ENCODE results near the gene GMPPA. TPM values are rescaled to one million over a fixed set of nuclear protein-coding genes. Genes with fewer than 3 reads are reported as not detected.

Gene GMPPA
- total and polyA plus RNA-seq, 2 experiments from 2014 or later, result 67.8 to 76.5 TPM

- H3K4me1 ChIP-seq (ENCODE audit: insufficient read depth), result peaks cover 5% of the 10 kb centered on the region
- H3K4me3 ChIP-seq, result no peak overlapping the region
- no peaks in the 10 kb centered on the region for H3K79me2 ChIP-seq
- no peak for TF ChIP-seq EZH2 (IDR thresholded peaks at IDR 0.05; ENCODE audit: borderline replicate concordance)
- TF ChIP-seq, protein P1, sequence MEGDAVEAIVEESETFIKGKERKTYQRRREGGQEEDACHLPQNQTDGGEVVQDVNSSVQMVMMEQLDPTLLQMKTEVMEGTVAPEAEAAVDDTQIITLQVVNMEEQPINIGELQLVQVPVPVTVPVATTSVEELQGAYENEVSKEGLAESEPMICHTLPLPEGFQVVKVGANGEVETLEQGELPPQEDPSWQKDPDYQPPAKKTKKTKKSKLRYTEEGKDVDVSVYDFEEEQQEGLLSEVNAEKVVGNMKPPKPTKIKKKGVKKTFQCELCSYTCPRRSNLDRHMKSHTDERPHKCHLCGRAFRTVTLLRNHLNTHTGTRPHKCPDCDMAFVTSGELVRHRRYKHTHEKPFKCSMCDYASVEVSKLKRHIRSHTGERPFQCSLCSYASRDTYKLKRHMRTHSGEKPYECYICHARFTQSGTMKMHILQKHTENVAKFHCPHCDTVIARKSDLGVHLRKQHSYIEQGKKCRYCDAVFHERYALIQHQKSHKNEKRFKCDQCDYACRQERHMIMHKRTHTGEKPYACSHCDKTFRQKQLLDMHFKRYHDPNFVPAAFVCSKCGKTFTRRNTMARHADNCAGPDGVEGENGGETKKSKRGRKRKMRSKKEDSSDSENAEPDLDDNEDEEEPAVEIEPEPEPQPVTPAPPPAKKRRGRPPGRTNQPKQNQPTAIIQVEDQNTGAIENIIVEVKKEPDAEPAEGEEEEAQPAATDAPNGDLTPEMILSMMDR (IDR thresholded peaks at IDR 0.05; ENCODE audit: poor library complexity), result peak; percentile 78
- no peak for TF ChIP-seq EZH2phosphoT487 (IDR thresholded peaks at IDR 0.05; ENCODE audit: low read depth, severe bottlenecking, unreplicated experiment)
- H2AFZ ChIP-seq, result no peak overlapping the region
- H3K9me3 ChIP-seq (ENCODE audit: low read depth), result no peaks in the 10 kb centered on the region
- no peaks in the 10 kb centered on the region for H3K27me3 ChIP-seq
- 27% methylated on average over 14 of the region's 14 CpGs for WGBS (ENCODE audit: low lambda C conversion rate, missing lambda C conversion rate)
- H3K27ac ChIP-seq, result no peak overlapping the region
- no peaks in the 10 kb centered on the region for H3K36me3 ChIP-seq (replicated peaks; ENCODE audit: insufficient read depth, low read depth)
- peak overlapping the region; percentile 41 for H3K4me2 ChIP-seq
- peak; percentile 88 for DNase-seq (ENCODE audit: low spot score)
- no peaks in the 10 kb centered on the region for H3K9me2 ChIP-seq (replicated peaks; ENCODE audit: insufficient read depth)
- H4K20me1 ChIP-seq (ENCODE audit: insufficient read depth, poor library complexity, severe bottlenecking), result no peaks in the 10 kb centered on the region
These were observed 22.7 kb upstream of the GMPPA start for GRCh38 chr2:219475697-219476651.

DNA sequence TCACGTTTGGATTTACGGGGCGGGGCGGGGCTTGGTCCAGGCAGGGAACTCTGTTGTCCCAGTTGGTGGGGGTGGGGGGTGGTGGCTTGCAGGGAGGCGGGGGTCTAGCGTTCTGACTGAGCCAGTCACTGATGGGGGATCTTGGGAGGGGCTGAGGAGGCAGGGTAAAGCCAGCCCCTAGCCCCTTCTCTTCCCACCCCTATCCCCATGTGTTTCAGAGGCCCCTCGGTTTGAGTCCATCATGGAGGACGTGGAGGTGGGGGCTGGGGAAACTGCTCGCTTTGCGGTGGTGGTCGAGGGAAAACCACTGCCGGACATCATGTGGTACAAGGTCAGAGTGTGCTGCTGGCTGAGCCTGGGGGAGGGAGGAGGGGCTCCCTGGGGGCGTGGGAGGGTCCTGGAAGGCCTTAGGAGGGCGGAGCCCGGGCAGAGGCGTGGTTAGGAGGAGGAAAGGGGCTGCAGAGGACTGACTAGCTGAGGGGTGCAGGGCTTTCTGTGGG is 22.0 kb upstream of the GMPPA start:
- Histone ChIP-seq H4K20me1 (ENCODE audit: insufficient read depth, poor library complexity, severe bottlenecking) (no peaks in the 10 kb centered on the region), H3K9me2 (replicated peaks; ENCODE audit: insufficient read depth) (no peaks in the 10 kb centered on the region), H3K4me2 (peak overlapping the region; percentile 41), H3K4me1 (ENCODE audit: insufficient read depth) (peaks cover 5% of the 10 kb centered on the region), H3K27me3 (no peaks in the 10 kb centered on the region), H3K79me2 (no peaks in the 10 kb centered on the region), H3K36me3 (replicated peaks; ENCODE audit: insufficient read depth, low read depth) (no peaks in the 10 kb centered on the region), H3K4me3 (no peak overlapping the region), H3K9me3 (ENCODE audit: low read depth) (no peaks in the 10 kb centered on the region), H2AFZ (no peak overlapping the region), H3K27ac (no peak overlapping the region)
- 23% methylated on average over 10 of the region's 16 CpGs for WGBS (ENCODE audit: low lambda C conversion rate, missing lambda C conversion rate)
- TF ChIP-seq EZH2phosphoT487 (IDR thresholded peaks at IDR 0.05; ENCODE audit: low read depth, severe bottlenecking, unreplicated experiment) (no peak), EZH2 (IDR thresholded peaks at IDR 0.05; ENCODE audit: borderline replicate concordance) (no peak)
- TF ChIP-seq, protein P1 (IDR thresholded peaks at IDR 0.05; ENCODE audit: poor library complexity), result no peak
- DNase-seq (ENCODE audit: low spot score), result no peak

DNA sequence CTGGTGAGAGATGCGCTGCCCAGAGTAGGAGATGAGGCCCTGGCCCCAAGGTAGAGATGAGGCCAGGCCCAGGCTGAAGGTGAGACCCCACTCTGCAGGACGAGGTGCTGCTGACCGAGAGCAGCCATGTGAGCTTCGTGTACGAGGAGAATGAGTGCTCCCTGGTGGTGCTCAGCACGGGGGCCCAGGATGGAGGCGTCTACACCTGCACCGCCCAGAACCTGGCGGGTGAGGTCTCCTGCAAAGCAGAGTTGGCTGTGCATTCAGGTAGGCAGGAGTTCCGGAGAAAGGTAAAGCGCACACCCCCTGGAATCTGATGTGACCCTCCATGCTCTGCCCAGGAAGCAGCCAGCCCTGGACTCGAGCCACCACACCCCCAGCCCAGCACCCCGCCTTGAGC is 21.5 kb upstream of the GMPPA start:
- DNase-seq (ENCODE audit: low spot score), result no peak
- H3K27me3 ChIP-seq, result no peaks in the 10 kb centered on the region
- 81% methylated on average over 13 of the region's 13 CpGs for WGBS (ENCODE audit: low lambda C conversion rate, missing lambda C conversion rate)
- TF ChIP-seq, protein P1 (IDR thresholded peaks at IDR 0.05; ENCODE audit: poor library complexity), result no peak
- TF ChIP-seq EZH2 (IDR thresholded peaks at IDR 0.05; ENCODE audit: borderline replicate concordance) (no peak), EZH2phosphoT487 (IDR thresholded peaks at IDR 0.05; ENCODE audit: low read depth, severe bottlenecking, unreplicated experiment) (no peak)
- H3K4me2 ChIP-seq, result no peak overlapping the region
- H3K4me1 ChIP-seq (ENCODE audit: insufficient read depth), result peaks cover 5% of the 10 kb centered on the region
- H3K79me2 ChIP-seq, result no peaks in the 10 kb centered on the region
- H3K36me3 ChIP-seq (replicated peaks; ENCODE audit: insufficient read depth, low read depth), result no peaks in the 10 kb centered on the region
- no peaks in the 10 kb centered on the region for H4K20me1 ChIP-seq (ENCODE audit: insufficient read depth, poor library complexity, severe bottlenecking)
- H3K9me3 ChIP-seq (ENCODE audit: low read depth), result no peaks in the 10 kb centered on the region
- H3K4me3 ChIP-seq, result no peak overlapping the region
- no peaks in the 10 kb centered on the region for H3K9me2 ChIP-seq (replicated peaks; ENCODE audit: insufficient read depth)
- no peak overlapping the region for H2AFZ ChIP-seq
- no peak overlapping the region for H3K27ac ChIP-seq
